Colonic mucosa (tissue), 4 donors: Measurements from ENCODE around the gene ENDOU. TPM values are rescaled to one million over a fixed set of nuclear protein-coding genes. Genes with fewer than 3 reads are reported as not detected.

Experiments
- DNase-seq: peaks from one replicate; pipeline ENCODE4 v3.0.0-alpha.2; 2020
- H3K27ac ChIP-seq: fragments of 200-600 bp; one replicate; pipeline ENCODE4 v1.8.0; 2021
- H3K27me3 ChIP-seq: fragments of 200-600 bp; one replicate; pipeline ENCODE4 v1.8.0; 2021
- H3K36me3 ChIP-seq: fragments of 200-600 bp; one replicate; pipeline ENCODE4 v1.8.0; 2021
- H3K4me1 ChIP-seq: fragments of 200-600 bp; one replicate; pipeline ENCODE4 v1.8.0; 2021; ENCODE audit warnings: mild to moderate bottlenecking
- H3K4me3 ChIP-seq: fragments of 200-600 bp; one replicate; pipeline ENCODE4 v1.8.0; 2021
- H3K9ac ChIP-seq, 2 donors: one replicate each; pipeline ENCODE4 v1.7.0; 2013; ENCODE audit warnings: control low read depth in 2 of 2, low read depth in 2 of 2, low read length in 2 of 2
- H3K9me3 ChIP-seq: fragments of 200-600 bp; one replicate; pipeline ENCODE4 v1.8.0; 2021
- CTCF ChIP-seq: fragments of 200-600 bp; IDR thresholded peaks from one replicate; pipeline ENCODE4 v1.8.0; 2022; ENCODE audit warnings: antibody characterized with exemption, mild to moderate bottlenecking
- intact Hi-C: fragments of 100-400 bp; cut with DNase I; formaldehyde crosslinking; loops from one replicate; pipeline ENCODE4 v1.14.1; 2022
- total RNA-seq, 2 donors: library from RNA; stranded (reverse); fragmentation: NEBNext Ultra II Directional in 1 of 2; extraction: Animal tissue kit (Norgen Biotek cat#: 25700) in 1 of 2; gene quantifications; one replicate each; pipeline ENCODE4 v1.2.1, GENCODE V29; 2021
- donor health status: healthy.
- donor health status: DM: no; HTN: no; CAD: no.
- donor health status: DM: no; HTN: no; CAD: no.

ENDOU gene
- total RNA-seq, 2 donors from 2014 or later = not detected

- no peak for DNase-seq
- intact Hi-C loops = no loop called here
- no peaks in the 10 kb centered on the region for H3K9me3 ChIP-seq
- H3K4me1 ChIP-seq = peaks cover 10% of the 10 kb centered on the region
- TF ChIP-seq CTCF = no peak
- no peak overlapping the region for H3K27ac ChIP-seq
- H3K9ac ChIP-seq = peak overlapping the region in 1 of 2 donors; percentile 49
- H3K27me3 ChIP-seq = no peaks in the 10 kb centered on the region
- H3K36me3 ChIP-seq = no peaks in the 10 kb centered on the region
- H3K4me3 ChIP-seq = no peak overlapping the region
Observed at GRCh38 chr12:47740606-47741339, 15.5 kb upstream of the ENDOU start.

- Histone ChIP-seq H3K27ac (no peak overlapping the region), H3K27me3 (no peaks in the 10 kb centered on the region), H3K4me1 (peaks cover 10% of the 10 kb centered on the region), H3K9ac (peak overlapping the region in 1 of 2 donors; percentile 49), H3K36me3 (no peaks in the 10 kb centered on the region), H3K4me3 (no peak overlapping the region), H3K9me3 (no peaks in the 10 kb centered on the region)
- no peak for TF ChIP-seq CTCF
- DNase-seq = peak; percentile 58
- intact Hi-C loops = no loop called here
Observed at GRCh38 chr12:47739979-47740378, 14.7 kb upstream of the ENDOU start.

GRCh38 chr12:47739297-47739696, 14.0 kb upstream of the ENDOU start:
- TF ChIP-seq CTCF = no peak
- H3K9ac ChIP-seq = no peak overlapping the region
- intact Hi-C loops = no loop called here
- no peak for DNase-seq
- H3K9me3 ChIP-seq = no peaks in the 10 kb centered on the region
- no peaks in the 10 kb centered on the region for H3K36me3 ChIP-seq
- peaks cover 10% of the 10 kb centered on the region for H3K4me1 ChIP-seq
- H3K27me3 ChIP-seq = no peaks in the 10 kb centered on the region
- no peak overlapping the region for H3K27ac ChIP-seq
- no peak overlapping the region for H3K4me3 ChIP-seq

- no peaks in the 10 kb centered on the region for H3K9me3 ChIP-seq
- no peaks in the 10 kb centered on the region for H3K27me3 ChIP-seq
- no peaks in the 10 kb centered on the region for H3K36me3 ChIP-seq
- no peak overlapping the region for H3K9ac ChIP-seq
- DNase-seq = no peak
- peaks cover 10% of the 10 kb centered on the region for H3K4me1 ChIP-seq
- intact Hi-C loops = no loop called here
- TF ChIP-seq CTCF = no peak
- H3K27ac ChIP-seq = no peak overlapping the region
- no peak overlapping the region for H3K4me3 ChIP-seq
Observed at GRCh38 chr12:47737936-47738594, 12.8 kb upstream of the ENDOU start.

GRCh38 chr12:47736877-47737676, 11.8 kb upstream of the ENDOU start:
- Histone ChIP-seq H3K36me3 (no peaks in the 10 kb centered on the region), H3K9me3 (no peaks in the 10 kb centered on the region), H3K4me3 (no peak overlapping the region), H3K9ac (peak overlapping the region in 1 of 2 donors; percentile 46), H3K27me3 (no peaks in the 10 kb centered on the region), H3K27ac (peak overlapping the region; percentile 45), H3K4me1 (peaks cover 10% of the 10 kb centered on the region)
- intact Hi-C loops = no loop called here
- TF ChIP-seq CTCF = no peak
- DNase-seq = peak; percentile 65
